ENCODE results near the gene INO80B. TPM values are rescaled to one million over a fixed set of nuclear protein-coding genes. Genes with fewer than 3 reads are reported as not detected.

INO80B gene
- polyA plus RNA-seq, 1 experiment: 6.4 TPM

- TF ChIP-seq CTCF (IDR thresholded peaks at IDR 0.05; ENCODE audit: insufficient read depth, low read depth, low read length): no peak
- CTCF ChIA-PET: interaction anchor here (1.0 to 3.1 kb wide), 4 partner anchors 15 to 84 kb away, joined by 4 to 12 read pairs (median 8); partner anchors contain the start of genes CCDC142 and TTC31
- Histone ChIP-seq H3K27me3 (ENCODE audit: control insufficient read depth, insufficient read depth, low read length) (0 out of 2 replicates have a peak, but pooled peaks cover under 1% of the 10 kb centered on the region), H3K4me3 (ENCODE audit: low read depth, low read length) (0 out of 2 replicates have a peak overlapping the region, but pooled peaks have one; percentile 1), H3K36me3 (ENCODE audit: control insufficient read depth, insufficient read depth, low read length) (peaks cover 11% of the 10 kb centered on the region)
- POLR2A ChIA-PET: no interaction called here
- DNase-seq (ENCODE audit: low read depth): no peak
These were observed 50.8 kb downstream of the INO80B start for GRCh38 chr2:74505448-74506246.

- TF ChIP-seq CTCF (IDR thresholded peaks at IDR 0.05; ENCODE audit: insufficient read depth, low read depth, low read length): peak; percentile 57
- Histone ChIP-seq H3K27me3 (ENCODE audit: control insufficient read depth, insufficient read depth, low read length) (peaks cover 1% of the 10 kb centered on the region; the same call in 1 of the 2 replicates), H3K4me3 (ENCODE audit: low read depth, low read length) (peak within 1 kb of the TSS; percentile 95), H3K36me3 (ENCODE audit: control insufficient read depth, insufficient read depth, low read length) (peaks cover 11% of the 10 kb centered on the region)
- CTCF ChIA-PET: interaction anchor here (1.0 to 3.1 kb wide), 6 partner anchors 11 to 82 kb away, joined by 3 to 8 read pairs (median 4); no protein-coding TSS in a partner anchor
- POLR2A ChIA-PET: no interaction called here
- peak; percentile 91 for DNase-seq (ENCODE audit: low read depth)
These were observed 52.4 kb downstream of the INO80B start, which contains the start of gene PCGF1 for GRCh38 chr2:74507145-74507925. Gene PCGF1 (minus strand): TSS chr2:74507695. CDS start chr2:74507668, 27 bp downstream.

Other genes with a start within 250 kb of the INO80B start
- 0.07 and 0.16 TPM in 2 replicates for gene SLC4A5, start 111.7 kb upstream of the INO80B start, polyA plus RNA-seq (2011; rRNA removed)
- gene DCTN1, start 74.8 kb upstream of the INO80B start, polyA plus RNA-seq (2011; rRNA removed): 136 and 193 TPM in 2 replicates
- 0.18 and 0.67 TPM in 2 replicates for gene C2orf81, start 33.5 kb upstream of the INO80B start, polyA plus RNA-seq (2011; rRNA removed)
- gene WDR54, start 33.4 kb upstream of the INO80B start, polyA plus RNA-seq (2011; rRNA removed): 26.0 and 42.9 TPM in 2 replicates
- gene RTKN, start 13.2 kb upstream of the INO80B start, polyA plus RNA-seq (2011; rRNA removed): 8.3 and 12.4 TPM in 2 replicates
- 55.7 and 92.0 TPM in 2 replicates for gene WBP1, start 3.4 kb downstream of the INO80B start, polyA plus RNA-seq (2011; rRNA removed)
- gene MOGS, start 10.3 kb downstream of the INO80B start, polyA plus RNA-seq (2011; rRNA removed): 35.5 and 59.5 TPM in 2 replicates
- 38.9 and 41.2 TPM in 2 replicates for gene MRPL53, start 17.6 kb downstream of the INO80B start, polyA plus RNA-seq (2011; rRNA removed)
- gene CCDC142, start 27.9 kb downstream of the INO80B start, polyA plus RNA-seq (2011; rRNA removed): 4.5 and 6.2 TPM in 2 replicates
- 19.4 and 26.0 TPM in 2 replicates for gene TTC31, start 28.0 kb downstream of the INO80B start, polyA plus RNA-seq (2011; rRNA removed)
- 0.37 and 0.61 TPM in 2 replicates for gene LBX2, start 44.5 kb downstream of the INO80B start, polyA plus RNA-seq (2011; rRNA removed)
- gene PCGF1, start 52.6 kb downstream of the INO80B start, polyA plus RNA-seq (2011; rRNA removed): 28.7 and 30.6 TPM in 2 replicates
- not detected in 2 replicates for gene TLX2, start 59.4 kb downstream of the INO80B start, polyA plus RNA-seq (2011; rRNA removed)
- gene DQX1, start 71.1 kb downstream of the INO80B start, polyA plus RNA-seq (2011; rRNA removed): 0.12 TPM in 1 of 2 replicates, not detected in the other
- 79.5 and 104 TPM in 2 replicates for gene AUP1, start 74.6 kb downstream of the INO80B start, polyA plus RNA-seq (2011; rRNA removed)
- 26.0 and 36.1 TPM in 2 replicates for gene HTRA2, start 74.8 kb downstream of the INO80B start, polyA plus RNA-seq (2011; rRNA removed)
- gene LOXL3, start 98.9 kb downstream of the INO80B start, polyA plus RNA-seq (2011; rRNA removed): 95.8 and 130 TPM in 2 replicates
- 19.8 and 28.7 TPM in 2 replicates for gene DOK1, start 99.6 kb downstream of the INO80B start, polyA plus RNA-seq (2011; rRNA removed)
- gene M1AP, start 193.2 kb downstream of the INO80B start, polyA plus RNA-seq (2011; rRNA removed): 0.33 and 0.47 TPM in 2 replicates
- gene SEMA4F, start 199.2 kb downstream of the INO80B start, polyA plus RNA-seq (2011; rRNA removed): 8.4 and 10.2 TPM in 2 replicates

All from BJ (cell line).